Hypothalamus (tissue), 51 donors: ENCODE measurements around the gene COX14.
"Not testable (repeated sequence)": the region's sequence is repeated elsewhere in the genome, so short reads cannot be mapped to it uniquely, and the experiment has no call there.

Experiments
- DNase-seq, 51 donors: peaks; one replicate each; lab custom pipeline; 2025; lab: John Stamatoyannopoulos, UW

Gene COX14

DNA sequence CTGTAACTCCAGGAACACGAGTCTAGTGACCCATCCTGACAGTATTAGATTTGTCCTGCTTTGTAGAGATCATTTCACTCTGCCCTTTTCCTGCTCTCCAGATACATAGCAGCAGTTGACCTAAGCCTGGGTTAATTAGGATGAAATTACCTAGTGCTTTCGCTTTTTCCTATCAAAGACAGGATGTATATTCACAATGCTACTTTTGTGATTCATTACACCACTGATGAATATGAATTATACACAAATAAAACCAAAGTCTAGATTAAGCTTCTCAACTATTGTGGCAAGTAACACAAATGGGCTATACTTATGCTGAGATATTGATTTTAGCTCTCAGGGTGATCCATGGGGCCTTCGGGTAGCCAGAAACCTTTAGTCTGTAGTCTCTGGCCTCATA, 37.3 kb downstream of the COX14 start:
- no peak for DNase-seq

GRCh38 chr12:50151047-50151687, 39.1 kb downstream of the COX14 start:
- DNase-seq: no peak

- DNase-seq: not testable (repeated sequence)
These were observed 42.9 kb downstream of the COX14 start for GRCh38 chr12:50154947-50155346.

GRCh38 chr12:50156641-50157040, 44.6 kb downstream of the COX14 start:
- DNase-seq: no peak

DNA sequence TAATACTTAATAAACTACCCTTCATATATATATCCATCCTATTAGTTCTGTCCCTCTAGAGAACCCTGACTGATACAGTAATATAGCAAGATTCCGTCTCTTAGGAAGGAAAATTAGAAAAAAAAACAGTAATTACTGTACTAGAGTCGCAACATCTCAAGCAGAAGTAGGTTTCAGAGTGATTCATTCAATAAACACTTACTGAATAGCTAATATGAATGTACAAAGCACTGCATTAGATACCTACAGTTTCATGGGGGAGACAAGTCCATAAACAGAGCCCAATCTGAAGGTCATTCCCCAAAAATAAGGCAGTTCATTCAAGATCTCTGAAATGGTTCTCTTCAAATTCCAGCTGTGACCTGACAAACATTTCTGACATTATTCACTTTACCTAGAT, 45.2 kb downstream of the COX14 start:
- no peak for DNase-seq

DNA sequence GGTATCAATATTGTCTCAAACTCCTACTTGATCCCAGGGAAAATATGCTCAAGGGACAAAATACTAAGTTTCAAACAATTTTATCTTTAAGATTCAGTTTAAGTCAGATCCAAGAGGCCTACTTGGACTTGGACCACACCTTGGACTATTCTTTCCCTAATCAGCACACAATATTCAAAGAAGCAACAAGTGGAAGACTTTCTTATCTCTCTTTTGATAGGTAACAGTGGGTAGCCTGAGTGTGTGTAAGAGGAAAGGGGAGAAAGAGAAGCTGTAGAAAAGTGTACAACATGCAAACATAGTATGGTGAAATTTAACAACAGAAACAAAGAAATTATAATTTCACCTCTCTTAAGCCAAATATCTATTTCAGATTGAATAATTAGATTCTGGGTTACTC, 48.6 kb downstream of the COX14 start:
- no peak for DNase-seq

DNA sequence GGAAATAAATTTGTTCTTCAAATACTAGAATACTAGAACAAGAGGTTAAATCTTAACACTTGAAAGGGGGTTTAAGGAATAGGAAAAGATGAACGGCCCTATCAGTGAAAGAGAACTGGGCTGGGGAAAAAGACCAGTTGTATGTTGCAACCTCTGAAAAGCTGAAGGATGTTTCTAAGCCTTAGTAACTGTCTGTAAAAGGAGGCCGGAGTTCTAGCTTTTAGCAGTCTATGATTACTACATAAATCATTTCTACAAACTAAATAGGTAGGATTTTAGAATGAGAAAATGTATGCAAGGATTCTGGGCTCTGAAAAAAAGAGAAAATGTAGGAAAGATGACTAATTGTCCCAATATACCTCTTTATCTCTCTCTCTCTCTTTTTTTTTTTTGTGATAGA, 50.2 kb downstream of the COX14 start:
- DNase-seq: no peak

- DNase-seq: no peak
These were observed 52.9 kb downstream of the COX14 start for GRCh38 chr12:50164963-50165362.

DNA sequence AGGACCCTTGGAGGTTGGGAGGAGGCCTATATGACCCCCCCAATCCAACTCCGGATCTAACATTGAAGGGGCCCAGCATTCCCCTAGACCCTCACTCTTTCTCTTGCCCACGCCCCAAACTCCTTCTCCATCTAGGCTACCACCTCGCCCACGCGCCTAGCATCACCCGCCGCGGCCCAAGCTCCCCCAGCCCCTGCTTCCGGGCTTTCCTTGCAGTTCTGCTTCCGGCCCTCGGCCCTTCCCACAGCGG, 54.7 kb downstream of the COX14 start:
- DNase-seq: peak in 7 of 51 donors; percentile 23 to 70 (median 49)

DNA sequence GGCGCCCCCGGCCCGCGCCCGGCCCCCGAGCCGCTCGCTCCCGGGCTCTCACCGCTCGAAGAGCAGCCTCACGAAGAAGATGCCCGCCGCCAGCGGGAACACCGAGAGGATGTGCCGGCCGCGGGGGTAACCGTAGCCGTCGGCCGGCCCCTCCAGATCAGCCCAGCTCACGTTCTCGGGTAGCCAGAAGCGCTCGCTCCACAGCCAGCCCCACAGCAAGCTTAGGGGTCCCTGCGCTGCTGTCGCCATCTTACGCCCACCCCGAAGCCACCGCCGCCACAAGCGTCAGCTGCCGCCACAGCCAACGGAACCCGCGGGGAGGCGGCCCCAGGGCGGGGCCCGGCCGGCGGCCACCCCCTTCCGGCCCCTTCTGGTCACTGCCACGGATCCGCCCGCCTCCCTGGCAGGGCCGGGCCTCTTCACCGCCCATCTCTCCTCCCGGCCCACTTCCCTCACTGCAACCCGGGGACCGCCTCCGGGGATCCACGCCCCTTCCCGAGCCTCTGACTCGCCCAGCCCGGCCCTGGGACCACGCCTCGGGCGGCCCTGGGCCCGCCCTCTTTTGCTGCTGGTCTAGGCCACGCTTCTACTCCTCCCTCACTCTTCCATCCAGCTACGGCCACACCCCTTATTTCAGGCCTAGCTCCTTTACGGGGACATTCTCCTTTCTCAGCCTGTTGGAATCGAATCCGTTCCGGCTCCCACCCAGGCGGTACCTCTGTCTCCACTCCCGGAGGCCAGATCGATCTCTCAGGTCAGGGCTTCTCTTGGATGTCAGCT, 55.2 kb downstream of the COX14 start, which contains the start of gene CERS5:
Gene CERS5 (minus strand): TSS at position 321 of the 780 bp plus-strand sequence. CDS start 72 bp downstream, at position 249.
- DNase-seq: peak; percentile 51 to 99 (median 96)
